Measurements from ENCODE around the gene MRO. TPM values are rescaled to one million over a fixed set of nuclear protein-coding genes. Genes with fewer than 3 reads are reported as not detected.

MRO gene
- total and polyA plus RNA-seq, 2 of the 8 experiments (the other 6 are each of a cell fraction or from before 2014, with no cell fraction given): 0.65 to 1.0 TPM

DNA sequence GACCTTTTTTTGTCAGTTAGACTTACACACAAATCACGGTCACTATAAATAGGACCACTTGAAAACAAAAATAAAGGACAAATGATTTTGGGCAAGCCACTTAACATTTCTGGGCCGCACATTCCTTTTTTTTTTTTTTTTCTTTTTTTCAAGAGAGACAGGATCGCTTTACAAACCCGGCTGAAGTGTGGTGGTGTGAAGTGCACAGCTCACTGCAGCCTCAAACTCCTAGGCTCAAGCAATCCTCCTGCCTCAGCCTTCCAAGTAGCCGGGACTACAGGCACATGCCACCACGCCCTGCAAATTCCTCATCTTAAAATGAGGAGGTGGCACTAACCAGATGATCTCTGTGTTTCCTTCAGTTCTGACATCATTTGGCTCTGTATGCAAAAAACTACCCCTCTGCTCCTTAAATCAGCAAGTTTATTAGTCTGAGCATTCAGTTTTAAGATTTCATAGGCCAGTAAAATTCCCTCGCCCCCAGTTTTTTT lies 28.3 kb upstream of the MRO start:
- Histone ChIP-seq H3K4me2 (ENCODE audit: insufficient read depth in 1 of 2, low read depth in 2 of 2, low read length in 2 of 2) (no peak overlapping the region), H3K27ac (ENCODE audit: low read depth, low read length) (no peak overlapping the region), H3K27me3 (replicated peaks in 1 of 4; ENCODE audit: control insufficient read depth in 3 of 4, extremely low read depth in 1 of 4, insufficient read depth in 3 of 4, low read length in 3 of 4) (no peaks in the 10 kb centered on the region), H3K4me1 (replicated peaks in 1 of 4; ENCODE audit: control insufficient read depth in 3 of 4, insufficient read depth in 4 of 4, low read length in 3 of 4) (no peaks in the 10 kb centered on the region), H2BK5ac (ENCODE audit: low read depth, low read length) (no peak overlapping the region), H3K4ac (replicated peaks; ENCODE audit: insufficient read length, low read depth, low read length) (no peak overlapping the region), H3K56ac (replicated peaks; ENCODE audit: insufficient read length, low read depth, low read length) (no peak overlapping the region), H3K14ac (ENCODE audit: insufficient read length) (no peak overlapping the region), H2BK20ac (ENCODE audit: low read length) (no peak overlapping the region), H4K8ac (ENCODE audit: extremely low read depth, insufficient read depth, low read length) (no peak overlapping the region), H3K4me3 (ENCODE audit: extremely low read depth in 1 of 4, insufficient read depth in 2 of 4, low read depth in 3 of 4, low read length in 4 of 4) (no peak overlapping the region), H3K23ac (ENCODE audit: insufficient read length) (no peak overlapping the region), H3K23me2 (ENCODE audit: low read depth, low read length) (no peaks in the 10 kb centered on the region), H3K79me1 (ENCODE audit: low read depth, low read length) (no peaks in the 10 kb centered on the region), H3K9ac (replicated peaks in 1 of 4; ENCODE audit: extremely low read depth in 1 of 4, low read depth in 3 of 4, low read length in 3 of 4) (no peak overlapping the region), H4K91ac (replicated peaks; ENCODE audit: insufficient read length, low read length) (no peak overlapping the region), H2BK120ac (replicated peaks; ENCODE audit: low read depth, low read length) (no peak overlapping the region), H4K20me1 (replicated peaks in 1 of 2; ENCODE audit: control insufficient read depth in 1 of 2, insufficient read depth in 2 of 2, low read length in 2 of 2) (no peaks in the 10 kb centered on the region), H2AFZ (ENCODE audit: low read length) (no peak overlapping the region), H3K9me3 (ENCODE audit: insufficient read depth in 2 of 2, low read depth in 1 of 2, low read length in 1 of 2) (no peaks in the 10 kb centered on the region), H2BK12ac (ENCODE audit: low read depth, low read length) (no peak overlapping the region), H4K5ac (ENCODE audit: insufficient read length, low read depth, low read length) (no peak overlapping the region), H3K79me2 (ENCODE audit: control insufficient read depth in 1 of 2, insufficient read depth in 2 of 2, low read length in 2 of 2) (no peaks in the 10 kb centered on the region), H2AK5ac (ENCODE audit: low read depth, low read length) (no peak overlapping the region), H3K18ac (ENCODE audit: extremely low read depth, low read length) (no peak overlapping the region), H2BK15ac (ENCODE audit: low read length) (no peak overlapping the region), H3K36me3 (ENCODE audit: control insufficient read depth in 2 of 4, insufficient read depth in 4 of 4, low read length in 3 of 4) (no peaks in the 10 kb centered on the region)
- FAIRE-seq: no peak
- CTCF ChIA-PET (ENCODE audit: partially characterized antibody): interaction anchor here (0.6 to 1.5 kb wide), 5 partner anchors 13 to 320 kb away, joined by 3 to 4 read pairs (median 3); no protein-coding TSS in a partner anchor
- POLR2A ChIA-PET (ENCODE audit: partially characterized antibody): interaction anchor here (0.7 kb wide), 1 partner anchor 45 kb away, joined by 3 read pairs; no protein-coding TSS in a partner anchor
- DNase-seq (ENCODE audit: low read depth in 1 of 2, low spot score in 2 of 2): no peak
- 83% methylated on average over 7 of the region's 7 CpGs; no CpG with 5 or more reads in 1 of the 2 experiments for WGBS, 2 experiments (ENCODE audit: extremely low coverage in 1 of 2, insufficient coverage in 1 of 2, insufficient read length in 1 of 2, insufficient replicate concordance in 2 of 2, low coverage in 1 of 2, low lambda C conversion rate in 2 of 2, missing lambda C conversion rate in 1 of 2)
- TF ChIP-seq RFX5 (IDR thresholded peaks at IDR 0.05; ENCODE audit: borderline replicate concordance, low read depth, low read length) (no peak), CTCF (IDR thresholded peaks at IDR 0.05; ENCODE audit: control extremely low read depth in 1 of 3, insufficient read depth in 1 of 3, low read depth in 1 of 3, low read length in 3 of 3) (no peak), SIN3A (conservative IDR thresholded peaks at IDR 0.05 in 1 of 2, IDR thresholded peaks at IDR 0.05 in 1 of 2; ENCODE audit: low read depth in 1 of 2, low read length in 2 of 2) (no peak), BRCA1 (IDR thresholded peaks at IDR 0.05; ENCODE audit: low read depth, low read length) (no peak), ATF3 (IDR thresholded peaks at IDR 0.05; ENCODE audit: insufficient read depth, low read depth, low read length) (no peak), JUN (IDR thresholded peaks at IDR 0.05; ENCODE audit: low read depth, low read length) (no peak), EGR1 (IDR thresholded peaks at IDR 0.05; ENCODE audit: borderline replicate concordance, low read depth, low read length) (no peak), POLR2A (IDR thresholded peaks at IDR 0.05; ENCODE audit: control extremely low read depth in 1 of 2, low read depth in 2 of 2, low read length in 2 of 2) (no peak), TAF7 (optimal IDR thresholded peaks at IDR 0.05; ENCODE audit: borderline replicate concordance, low read depth, low read length) (no peak)
- TF ChIP-seq, protein P1, sequence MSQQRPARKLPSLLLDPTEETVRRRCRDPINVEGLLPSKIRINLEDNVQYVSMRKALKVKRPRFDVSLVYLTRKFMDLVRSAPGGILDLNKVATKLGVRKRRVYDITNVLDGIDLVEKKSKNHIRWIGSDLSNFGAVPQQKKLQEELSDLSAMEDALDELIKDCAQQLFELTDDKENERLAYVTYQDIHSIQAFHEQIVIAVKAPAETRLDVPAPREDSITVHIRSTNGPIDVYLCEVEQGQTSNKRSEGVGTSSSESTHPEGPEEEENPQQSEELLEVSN (IDR thresholded peaks at IDR 0.05): no peak
